NCI-H128 (cell line): ENCODE data around the gene AIG1.
"Not testable (repeated sequence)": the region's sequence is repeated elsewhere in the genome, so short reads cannot be mapped to it uniquely, and the experiment has no call there.

Experiments
- DNase-seq: peaks from one replicate; lab custom pipeline; 2025; ENCODE audit not compliant: unreplicated experiment; lab: John Stamatoyannopoulos, UW

AIG1 gene

DNA sequence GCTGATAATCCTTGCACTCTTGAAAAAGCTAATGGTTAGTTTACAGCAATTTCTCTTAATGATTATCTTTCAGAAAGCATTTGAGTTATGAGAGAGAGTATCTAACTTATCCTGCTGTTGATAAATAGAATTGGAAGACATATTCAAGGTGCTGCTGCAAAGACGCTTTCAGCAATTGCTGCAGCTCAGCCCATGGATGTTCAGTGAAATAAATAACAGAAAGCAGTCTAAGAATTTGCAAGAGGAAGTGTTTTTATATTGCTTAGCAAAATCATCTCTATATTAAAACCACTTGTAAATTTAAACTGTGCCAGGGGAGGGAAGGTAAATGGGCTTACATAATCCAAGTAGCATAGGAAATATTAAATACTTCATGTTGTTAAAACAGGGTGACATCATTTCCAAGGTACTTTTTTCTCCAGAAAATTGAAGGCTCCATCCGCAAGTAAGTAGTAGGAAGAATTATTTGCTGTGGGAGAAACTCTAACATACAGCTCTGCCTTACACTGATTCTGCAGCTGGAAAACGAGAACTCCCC, 201.3 kb downstream of the AIG1 start:
- no peak for DNase-seq

DNA sequence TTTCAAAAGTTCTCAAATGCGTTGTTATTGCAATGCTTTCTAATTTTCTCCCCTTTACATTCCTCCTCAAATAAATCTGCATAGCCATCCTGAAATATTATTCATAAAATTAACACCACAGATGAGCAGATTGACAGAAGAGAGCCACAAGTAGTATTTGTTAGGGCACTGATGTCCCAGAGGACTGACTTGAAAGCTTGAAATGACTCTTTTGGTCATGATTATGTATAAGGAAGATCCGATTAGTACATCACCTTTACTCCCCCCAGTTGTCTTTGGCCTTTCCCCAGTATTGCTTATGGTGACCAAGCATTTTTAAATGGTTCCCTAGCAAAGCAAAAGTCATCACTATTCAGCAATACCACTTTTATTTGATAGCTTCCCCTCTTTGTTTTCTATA, 202.2 kb downstream of the AIG1 start:
- DNase-seq = no peak

- DNase-seq = no peak
Measured at GRCh38 chr6:143264379-143264778, 203.7 kb downstream of the AIG1 start.

GRCh38 chr6:143264986-143265764, 204.5 kb downstream of the AIG1 start:
- DNase-seq = no peak

DNA sequence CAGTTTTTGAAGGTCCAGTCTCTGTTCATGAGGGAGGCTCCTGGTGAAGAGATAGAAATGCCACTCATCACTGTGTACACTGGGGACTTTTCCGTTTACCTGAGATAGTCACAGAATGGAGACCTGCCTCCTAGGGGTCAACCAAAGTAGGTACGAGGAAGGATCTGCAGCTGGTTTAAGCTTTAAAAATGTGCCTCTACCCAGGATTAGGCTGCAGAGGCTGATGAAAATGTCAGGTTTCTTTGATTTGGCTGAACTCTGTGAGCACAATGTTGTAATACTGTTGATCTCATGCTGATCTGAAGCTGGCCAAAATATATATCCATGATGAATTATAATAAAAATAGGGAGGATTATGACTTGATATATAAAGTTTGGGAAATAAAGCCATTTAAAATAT, 207.1 kb downstream of the AIG1 start:
- no peak for DNase-seq

DNA sequence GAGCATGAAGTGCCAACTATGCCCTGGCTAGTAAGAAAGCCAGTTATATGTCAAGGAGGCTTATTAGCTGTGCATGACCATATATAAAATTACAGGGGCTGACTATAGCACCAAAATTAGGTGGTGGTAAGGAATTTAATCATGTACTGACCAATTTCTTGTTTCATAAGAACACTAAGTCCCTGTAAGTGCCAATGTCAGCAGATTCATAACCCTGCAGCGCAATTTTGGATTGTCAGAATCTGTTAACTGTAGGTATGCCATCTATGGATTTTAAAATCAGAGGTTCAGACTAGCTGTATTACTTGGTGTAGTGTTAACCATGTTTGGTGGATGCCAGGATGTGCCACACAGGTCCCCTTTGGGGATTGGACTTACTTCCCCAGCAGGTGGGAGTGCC, 207.8 kb downstream of the AIG1 start:
- DNase-seq = no peak

DNA sequence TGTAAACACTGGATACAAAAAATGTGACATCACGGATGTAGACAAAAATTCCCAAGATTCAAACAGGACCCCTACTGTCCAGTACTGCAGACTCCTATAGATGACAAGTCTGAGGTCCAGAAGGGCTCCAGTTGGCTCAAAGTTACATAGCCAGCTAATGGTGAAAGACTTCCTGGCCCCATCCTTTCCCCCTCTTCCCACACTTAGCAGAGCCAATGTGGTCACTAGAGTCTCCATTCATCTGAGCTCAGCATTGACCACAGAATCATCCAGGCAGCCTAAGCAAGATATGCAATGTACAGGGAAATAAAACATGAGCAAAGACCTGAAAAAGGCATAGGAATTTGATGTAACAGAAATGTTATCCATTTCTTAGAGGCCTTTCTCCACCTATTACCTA, 209.3 kb downstream of the AIG1 start:
- DNase-seq = no peak

- no peak for DNase-seq
Measured at GRCh38 chr6:143271024-143271423, 210.3 kb downstream of the AIG1 start.

DNA sequence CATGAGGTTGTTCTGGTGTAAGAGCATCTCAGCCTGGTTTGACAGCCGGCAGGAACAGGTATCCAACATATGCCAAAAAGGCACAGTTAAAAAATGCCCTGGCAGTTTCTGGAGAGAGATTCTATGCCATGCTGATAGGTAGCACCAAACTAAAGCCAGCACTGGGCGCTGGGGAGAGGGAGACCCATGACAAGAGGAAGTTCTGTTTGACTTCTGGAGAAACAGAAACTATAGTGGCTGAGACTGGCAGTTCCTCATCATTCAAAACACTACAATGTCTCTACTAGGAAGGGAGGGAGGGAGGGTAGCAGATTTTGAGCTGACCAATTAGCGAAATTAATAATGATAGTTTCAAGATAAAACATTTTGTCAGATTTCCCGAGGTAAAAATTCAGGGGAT, 215.7 kb downstream of the AIG1 start:
- DNase-seq = no peak

DNA sequence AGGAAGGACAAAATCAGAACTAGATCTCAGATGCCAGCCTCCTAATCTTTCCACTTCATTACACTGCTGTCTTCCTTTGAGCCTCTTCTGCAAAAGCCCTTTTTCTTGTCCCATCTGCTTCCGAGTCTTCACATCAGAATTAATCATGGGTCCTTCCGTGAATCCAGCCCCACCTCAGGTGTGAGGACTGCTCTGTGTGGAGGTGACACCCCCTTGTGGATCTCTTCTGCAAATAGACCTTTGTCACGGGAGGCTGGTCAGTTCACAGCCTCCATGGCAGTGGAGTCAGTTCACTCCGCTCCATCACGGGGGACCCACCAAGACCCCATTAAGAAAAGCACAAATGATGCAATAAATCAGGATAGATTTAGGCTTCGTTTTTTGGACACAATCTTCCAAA, 218.7 kb downstream of the AIG1 start:
- no peak for DNase-seq

- DNase-seq = no peak
Measured at GRCh38 chr6:143283887-143284645, 223.4 kb downstream of the AIG1 start.

GRCh38 chr6:143286251-143286795, 225.6 kb downstream of the AIG1 start:
- DNase-seq = no peak

DNA sequence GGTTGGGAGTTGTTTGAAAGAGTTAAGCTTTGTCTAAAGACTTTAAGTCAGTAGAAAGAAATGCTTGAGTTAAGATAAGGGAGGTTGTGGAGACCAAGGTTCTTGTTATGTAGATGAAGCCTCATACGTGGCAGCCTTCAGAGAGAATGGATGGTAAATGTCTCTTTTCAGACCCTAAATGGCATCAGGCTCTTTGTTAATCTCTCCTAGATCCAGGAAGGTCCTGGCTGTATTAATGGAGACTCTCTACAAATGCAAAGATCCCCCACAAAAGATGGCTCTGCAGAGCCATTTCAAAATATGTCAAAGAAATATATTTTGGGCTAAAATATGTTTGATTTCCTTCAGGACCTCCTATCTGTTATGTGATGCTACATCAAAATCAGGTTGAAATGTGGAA, 228.2 kb downstream of the AIG1 start:
- DNase-seq = no peak

GRCh38 chr6:143290206-143290605, 229.5 kb downstream of the AIG1 start:
- no peak for DNase-seq

DNA sequence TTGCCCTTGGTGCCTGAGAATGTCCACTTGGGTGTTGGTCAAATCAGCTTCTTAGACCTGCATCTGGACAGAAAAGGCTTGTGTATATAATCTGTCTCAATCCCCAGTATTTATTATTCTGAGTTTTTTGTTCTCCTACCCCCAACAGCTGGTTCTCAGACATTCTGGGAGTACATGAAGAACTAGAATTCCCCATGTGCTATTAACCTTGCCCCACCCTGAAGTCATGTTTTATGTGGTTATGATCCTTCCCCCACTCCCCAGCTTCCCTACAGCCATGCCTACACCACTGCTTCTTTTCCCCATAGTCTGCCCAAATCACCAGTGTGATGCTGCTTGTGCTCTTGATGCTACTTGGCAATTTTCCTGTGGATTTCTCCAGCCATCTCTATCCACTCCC, 232.8 kb downstream of the AIG1 start:
- DNase-seq = no peak

- no peak for DNase-seq
Measured at GRCh38 chr6:143294265-143294860, 233.7 kb downstream of the AIG1 start.

DNA sequence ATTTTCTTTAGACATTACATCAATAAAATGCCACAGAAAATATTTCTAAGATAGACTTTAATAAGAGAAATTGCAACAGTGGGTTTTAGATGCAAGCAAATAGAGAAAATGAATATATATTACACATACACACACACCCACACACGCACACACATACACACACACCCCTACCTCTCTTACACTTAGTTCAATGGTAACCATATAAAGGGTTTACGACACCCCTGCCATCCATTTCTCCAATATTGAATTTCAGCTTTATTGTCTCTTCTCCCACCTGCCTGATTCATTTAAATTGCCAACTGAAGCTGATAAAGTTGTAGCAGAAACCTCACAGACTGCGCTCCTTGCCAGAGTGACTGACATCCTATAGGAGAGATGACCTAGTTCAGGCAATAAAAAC, 235.2 kb downstream of the AIG1 start:
- no peak for DNase-seq

- DNase-seq = no peak
Measured at GRCh38 chr6:143298071-143298470, 237.4 kb downstream of the AIG1 start.

- DNase-seq = no peak
Measured at GRCh38 chr6:143299253-143300166, 238.8 kb downstream of the AIG1 start.

DNA sequence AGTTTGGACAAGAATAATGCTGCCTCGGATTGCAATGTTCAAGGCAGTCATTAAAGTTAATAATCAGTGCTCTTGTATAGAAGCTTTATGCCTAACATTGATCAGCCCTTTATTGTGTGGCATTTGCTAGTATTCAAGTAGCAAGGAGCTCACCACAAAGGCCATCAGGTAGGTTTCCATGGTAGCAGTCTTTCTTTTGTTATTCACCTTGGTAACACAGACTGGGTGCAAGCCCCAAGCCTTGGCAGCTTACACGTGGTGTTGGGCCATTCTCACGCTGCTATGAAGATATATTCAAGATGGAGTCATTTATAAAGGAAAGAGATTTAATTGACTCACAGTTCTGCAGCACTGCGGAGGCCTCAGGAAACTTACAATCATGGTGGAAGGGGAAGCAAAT, 240.5 kb downstream of the AIG1 start:
- no peak for DNase-seq

DNA sequence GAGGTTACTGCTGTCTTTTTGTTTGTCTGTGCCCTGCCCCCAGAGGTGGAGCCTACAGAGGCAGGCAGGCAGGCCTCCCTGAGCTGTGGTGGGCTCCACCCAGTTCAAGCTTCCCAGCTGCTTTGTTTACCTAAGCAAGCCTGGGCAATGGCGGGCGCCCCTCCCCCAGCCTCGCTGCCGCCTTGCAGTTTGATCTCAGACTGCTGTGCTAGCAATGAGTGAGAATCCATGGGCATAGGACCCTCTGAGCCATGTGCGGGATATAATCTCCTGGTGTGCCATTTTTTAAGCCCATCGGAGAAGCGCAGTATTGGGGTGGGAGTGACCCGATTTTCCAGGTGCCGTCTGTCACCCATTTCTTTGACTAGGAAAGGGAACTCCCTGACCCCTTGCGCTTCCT, 247.1 kb downstream of the AIG1 start:
- DNase-seq = not testable (repeated sequence)
